ENCODE results near the gene KAZN.

GRCh38 chr1:15075817-15076216 is 477.3 kb downstream of the KAZN start:
- no peak for TF ChIP-seq CTCF (IDR thresholded peaks at IDR 0.05)
- no peak for TF ChIP-seq POLR2A (IDR thresholded peaks at IDR 0.05)
